22Rv1 (cell line): Measurements from ENCODE around the gene ATP5MG.
"Not testable (repeated sequence)": the region's sequence is repeated elsewhere in the genome, so short reads cannot be mapped to it uniquely, and the experiment has no call there.

ENCODE experiments used
- CTCF ChIP-seq: fragments of 450-650 bp; IDR thresholded peaks from 2 replicates; pipeline ENCODE4 v1.5.1; 2017; ENCODE audit warnings: mild to moderate bottlenecking
- ZFX ChIP-seq: fragments of 450-650 bp; IDR thresholded peaks from 2 replicates; pipeline ENCODE4 v1.6.1; 2017; ENCODE audit warnings: antibody characterized with exemption, borderline replicate concordance

- TF ChIP-seq CTCF, ZFX: not testable (repeated sequence)
Measured at GRCh38 chr11:118416900-118417299, 15.5 kb downstream of the ATP5MG start.
